Measurements from ENCODE around the gene AUH. TPM values are rescaled to one million over a fixed set of nuclear protein-coding genes. Genes with fewer than 3 reads are reported as not detected.
A peak's percentile ranks its signal among the peaks of the same experiment; 100 is the strongest.

AUH gene
- total and polyA plus RNA-seq, 9 of the 15 experiments (the other 6 are each of a cell fraction or from before 2014, with no cell fraction given), result 3.4 to 29.0 (median 10.1) TPM

DNA sequence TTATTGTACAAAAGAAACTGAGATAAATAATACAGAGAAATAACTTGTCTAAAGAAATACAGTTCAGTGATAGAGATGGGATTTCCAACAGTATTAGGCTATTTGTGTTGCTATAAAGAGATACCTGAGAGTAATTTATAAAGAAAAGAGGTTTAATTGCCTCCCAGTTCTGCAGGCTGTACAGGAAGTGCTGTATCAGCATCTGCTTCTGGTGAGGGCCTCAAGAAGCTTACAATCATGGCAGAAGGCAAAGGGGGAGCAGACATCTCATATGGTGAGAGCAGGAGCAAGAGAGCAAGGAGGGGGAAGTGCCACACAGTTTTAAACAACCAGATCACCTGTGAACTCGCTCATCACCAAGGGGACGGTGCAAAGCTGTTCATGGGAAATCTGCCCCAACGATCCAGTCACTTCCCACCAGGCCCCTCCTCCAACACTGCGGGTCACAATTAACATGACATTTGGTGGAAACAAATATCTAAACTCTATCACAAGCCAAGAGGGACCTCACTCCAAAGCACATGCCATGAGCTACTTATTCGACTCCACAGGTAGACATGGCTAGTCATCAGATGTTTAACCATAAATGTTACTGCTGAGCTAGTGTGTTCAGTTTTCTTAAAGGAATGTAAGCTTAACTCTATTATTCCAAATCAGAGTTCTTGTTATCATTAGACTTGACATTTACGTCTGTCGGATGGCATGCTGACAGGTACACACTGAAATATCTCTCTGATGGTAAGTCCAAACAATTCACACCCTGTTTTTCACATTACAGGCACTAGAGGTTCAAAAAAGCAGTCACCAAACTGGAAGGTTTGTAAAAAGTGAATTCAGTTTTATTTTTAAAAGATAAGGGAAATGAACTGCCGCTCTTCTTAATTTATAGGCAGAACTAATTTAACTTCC, 82.2 kb downstream of the AUH start:
- FAIRE-seq (no peak), DNase-seq (ENCODE audit: extremely low read depth in 1 of 4, low spot score in 3 of 4) (no peak), ATAC-seq (no peak)
- Histone ChIP-seq H3K36me3 (ENCODE audit: control insufficient read depth, insufficient read depth, low read length) (no peaks in the 10 kb centered on the region), H3K4me3 (no peak overlapping the region), H3K27ac (ENCODE audit: extremely low read depth, low read depth, low read length) (no peak overlapping the region), H3K9me1 (ENCODE audit: control insufficient read depth, insufficient read depth, low read length) (no peaks in the 10 kb centered on the region), H3K27me3 (ENCODE audit: control insufficient read depth in 2 of 2, insufficient read depth in 2 of 2, low read length in 2 of 2) (no peaks in the 10 kb centered on the region), H3K9me3 (replicated peaks; ENCODE audit: control insufficient read depth, insufficient read depth, low read depth, low read length) (no peaks in the 10 kb centered on the region), H3K9ac (ENCODE audit: insufficient read depth in 1 of 2, low read depth in 2 of 2, low read length in 2 of 2) (no peak overlapping the region), H3K4me2 (ENCODE audit: insufficient read depth, low read length) (no peak overlapping the region), H3K79me2 (ENCODE audit: control insufficient read depth, insufficient read depth, low read length) (no peaks in the 10 kb centered on the region), H2AFZ (ENCODE audit: low read depth, low read length) (no peak overlapping the region), H3K4me1 (replicated peaks in 1 of 2; ENCODE audit: control insufficient read depth in 2 of 2, insufficient read depth in 2 of 2, low read length in 2 of 2) (no peaks in the 10 kb centered on the region), H4K20me1 (replicated peaks; ENCODE audit: control insufficient read depth, insufficient read depth, low read length) (no peaks in the 10 kb centered on the region)
- intact Hi-C loops (cut with micrococcal nuclease), result loop anchor here (10.0 kb wide), 1 partner anchor 145 kb away; the partner anchor contains the start of gene NFIL3
- in situ Hi-C loops (cut with MboI), result no loop called here
- WGBS (ENCODE audit: insufficient coverage, low coverage, missing lambda C conversion rate), result 90% methylated on average over 8 of the region's 8 CpGs
- no TSS peak for BruUV-seq (replicated peaks)
- CTCF ChIA-PET (ENCODE audit: low intra/inter-chr PET ratio), result interaction anchor here (0.7 kb wide), 1 partner anchor 40 kb away, joined by 3 read pairs; no protein-coding TSS in a partner anchor
- no peak for TF ChIP-seq ILK (tag; IDR thresholded peaks at IDR 0.05; ENCODE audit: borderline replicate concordance, low read depth)
- TF ChIP-seq, protein P1, sequence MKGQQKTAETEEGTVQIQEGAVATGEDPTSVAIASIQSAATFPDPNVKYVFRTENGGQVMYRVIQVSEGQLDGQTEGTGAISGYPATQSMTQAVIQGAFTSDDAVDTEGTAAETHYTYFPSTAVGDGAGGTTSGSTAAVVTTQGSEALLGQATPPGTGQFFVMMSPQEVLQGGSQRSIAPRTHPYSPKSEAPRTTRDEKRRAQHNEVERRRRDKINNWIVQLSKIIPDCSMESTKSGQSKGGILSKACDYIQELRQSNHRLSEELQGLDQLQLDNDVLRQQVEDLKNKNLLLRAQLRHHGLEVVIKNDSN (CRISPR knock-in tag; IDR thresholded peaks at IDR 0.05), result no peak
- no peak for TF ChIP-seq SIN3B (IDR thresholded peaks at IDR 0.05; ENCODE audit: low read depth)
- TF ChIP-seq, protein P2, sequence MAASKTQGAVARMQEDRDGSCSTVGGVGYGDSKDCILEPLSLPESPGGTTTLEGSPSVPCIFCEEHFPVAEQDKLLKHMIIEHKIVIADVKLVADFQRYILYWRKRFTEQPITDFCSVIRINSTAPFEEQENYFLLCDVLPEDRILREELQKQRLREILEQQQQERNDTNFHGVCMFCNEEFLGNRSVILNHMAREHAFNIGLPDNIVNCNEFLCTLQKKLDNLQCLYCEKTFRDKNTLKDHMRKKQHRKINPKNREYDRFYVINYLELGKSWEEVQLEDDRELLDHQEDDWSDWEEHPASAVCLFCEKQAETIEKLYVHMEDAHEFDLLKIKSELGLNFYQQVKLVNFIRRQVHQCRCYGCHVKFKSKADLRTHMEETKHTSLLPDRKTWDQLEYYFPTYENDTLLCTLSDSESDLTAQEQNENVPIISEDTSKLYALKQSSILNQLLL (CRISPR knock-in tag; IDR thresholded peaks at IDR 0.05; ENCODE audit: borderline replicate concordance), result no peak
- TF ChIP-seq C11orf30 (IDR thresholded peaks at IDR 0.05; ENCODE audit: low read depth), result peak; percentile 6; the same call in 1 of the 2 replicates
- TF ChIP-seq DACH1 (IDR thresholded peaks at IDR 0.05; ENCODE audit: partially characterized antibody), result no peak
- no peak for TF ChIP-seq PHF21A (IDR thresholded peaks at IDR 0.05; ENCODE audit: borderline replicate concordance, low read depth)
- TF ChIP-seq RNF2 (IDR thresholded peaks at IDR 0.05), result no peak
- no peak for TF ChIP-seq TEAD4 (IDR thresholded peaks at IDR 0.05; ENCODE audit: low read length)
- no peak for TF ChIP-seq TEAD4 (CRISPR knock-in tag; IDR thresholded peaks at IDR 0.05; ENCODE audit: borderline replicate concordance)
- TF ChIP-seq, protein P3, sequence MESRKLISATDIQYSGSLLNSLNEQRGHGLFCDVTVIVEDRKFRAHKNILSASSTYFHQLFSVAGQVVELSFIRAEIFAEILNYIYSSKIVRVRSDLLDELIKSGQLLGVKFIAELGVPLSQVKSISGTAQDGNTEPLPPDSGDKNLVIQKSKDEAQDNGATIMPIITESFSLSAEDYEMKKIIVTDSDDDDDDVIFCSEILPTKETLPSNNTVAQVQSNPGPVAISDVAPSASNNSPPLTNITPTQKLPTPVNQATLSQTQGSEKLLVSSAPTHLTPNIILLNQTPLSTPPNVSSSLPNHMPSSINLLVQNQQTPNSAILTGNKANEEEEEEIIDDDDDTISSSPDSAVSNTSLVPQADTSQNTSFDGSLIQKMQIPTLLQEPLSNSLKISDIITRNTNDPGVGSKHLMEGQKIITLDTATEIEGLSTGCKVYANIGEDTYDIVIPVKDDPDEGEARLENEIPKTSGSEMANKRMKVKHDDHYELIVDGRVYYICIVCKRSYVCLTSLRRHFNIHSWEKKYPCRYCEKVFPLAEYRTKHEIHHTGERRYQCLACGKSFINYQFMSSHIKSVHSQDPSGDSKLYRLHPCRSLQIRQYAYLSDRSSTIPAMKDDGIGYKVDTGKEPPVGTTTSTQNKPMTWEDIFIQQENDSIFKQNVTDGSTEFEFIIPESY (CRISPR knock-in tag; IDR thresholded peaks at IDR 0.05), result no peak
- TF ChIP-seq ZNF316 (IDR thresholded peaks at IDR 0.05), result peak; percentile 49; the same call in 1 of the 2 replicates
- TF ChIP-seq MAFK (IDR thresholded peaks at IDR 0.05; ENCODE audit: low read length), result no peak
- TF ChIP-seq, protein P4, sequence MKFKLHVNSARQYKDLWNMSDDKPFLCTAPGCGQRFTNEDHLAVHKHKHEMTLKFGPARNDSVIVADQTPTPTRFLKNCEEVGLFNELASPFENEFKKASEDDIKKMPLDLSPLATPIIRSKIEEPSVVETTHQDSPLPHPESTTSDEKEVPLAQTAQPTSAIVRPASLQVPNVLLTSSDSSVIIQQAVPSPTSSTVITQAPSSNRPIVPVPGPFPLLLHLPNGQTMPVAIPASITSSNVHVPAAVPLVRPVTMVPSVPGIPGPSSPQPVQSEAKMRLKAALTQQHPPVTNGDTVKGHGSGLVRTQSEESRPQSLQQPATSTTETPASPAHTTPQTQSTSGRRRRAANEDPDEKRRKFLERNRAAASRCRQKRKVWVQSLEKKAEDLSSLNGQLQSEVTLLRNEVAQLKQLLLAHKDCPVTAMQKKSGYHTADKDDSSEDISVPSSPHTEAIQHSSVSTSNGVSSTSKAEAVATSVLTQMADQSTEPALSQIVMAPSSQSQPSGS (CRISPR knock-in tag; IDR thresholded peaks at IDR 0.05), result no peak
- POLR2A ChIA-PET, result interaction anchor here (0.6 kb wide), 1 partner anchor 30 kb away, joined by 3 read pairs; no protein-coding TSS in a partner anchor

All from K562 (cell line).